KG1 (cell line): ENCODE results near the gene CYSRT1.

Source experiments
- DNase-seq: peaks from one replicate; lab custom pipeline; 2025; lab: John Stamatoyannopoulos, UW

The CYSRT1 gene

GRCh38 chr9:137271696-137272076, 46.7 kb downstream of the CYSRT1 start:
- no peak for DNase-seq

- DNase-seq, result no peak
These were observed 47.5 kb downstream of the CYSRT1 start for GRCh38 chr9:137272241-137273094.

- DNase-seq, result no peak
These were observed 48.1 kb downstream of the CYSRT1 start for GRCh38 chr9:137273095-137273490.

- no peak for DNase-seq
These were observed 48.8 kb downstream of the CYSRT1 start for GRCh38 chr9:137273611-137274320.

- DNase-seq, result no peak
These were observed 50.2 kb downstream of the CYSRT1 start for GRCh38 chr9:137275203-137275587.
